ENCODE data around the gene GTF3C4. TPM values are rescaled to one million over a fixed set of nuclear protein-coding genes. Genes with fewer than 3 reads are reported as not detected.

GTF3C4 gene, protein sequence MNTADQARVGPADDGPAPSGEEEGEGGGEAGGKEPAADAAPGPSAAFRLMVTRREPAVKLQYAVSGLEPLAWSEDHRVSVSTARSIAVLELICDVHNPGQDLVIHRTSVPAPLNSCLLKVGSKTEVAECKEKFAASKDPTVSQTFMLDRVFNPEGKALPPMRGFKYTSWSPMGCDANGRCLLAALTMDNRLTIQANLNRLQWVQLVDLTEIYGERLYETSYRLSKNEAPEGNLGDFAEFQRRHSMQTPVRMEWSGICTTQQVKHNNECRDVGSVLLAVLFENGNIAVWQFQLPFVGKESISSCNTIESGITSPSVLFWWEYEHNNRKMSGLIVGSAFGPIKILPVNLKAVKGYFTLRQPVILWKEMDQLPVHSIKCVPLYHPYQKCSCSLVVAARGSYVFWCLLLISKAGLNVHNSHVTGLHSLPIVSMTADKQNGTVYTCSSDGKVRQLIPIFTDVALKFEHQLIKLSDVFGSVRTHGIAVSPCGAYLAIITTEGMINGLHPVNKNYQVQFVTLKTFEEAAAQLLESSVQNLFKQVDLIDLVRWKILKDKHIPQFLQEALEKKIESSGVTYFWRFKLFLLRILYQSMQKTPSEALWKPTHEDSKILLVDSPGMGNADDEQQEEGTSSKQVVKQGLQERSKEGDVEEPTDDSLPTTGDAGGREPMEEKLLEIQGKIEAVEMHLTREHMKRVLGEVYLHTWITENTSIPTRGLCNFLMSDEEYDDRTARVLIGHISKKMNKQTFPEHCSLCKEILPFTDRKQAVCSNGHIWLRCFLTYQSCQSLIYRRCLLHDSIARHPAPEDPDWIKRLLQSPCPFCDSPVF
- polyA plus RNA-seq: 13.7 TPM
- long read RNA-seq, donor 1, full-length matches to known transcripts: 1 of 1 reads
- long read RNA-seq, donor 1, partial matches to known transcripts: 0 of 1 reads
- long read RNA-seq, donor 1, other reads (novel, unspliced or antisense): 0 of 1 reads
- long read RNA-seq, donor 2, full-length matches to known transcripts: 5 of 10 reads
- long read RNA-seq, donor 2, partial matches to known transcripts: 5 of 10 reads
- long read RNA-seq, donor 2, other reads (novel, unspliced or antisense): 0 of 10 reads
- long read RNA-seq, donor 3: 0 reads
- long read RNA-seq, donor 4, full-length matches to known transcripts: 1 of 1 reads
- long read RNA-seq, donor 4, partial matches to known transcripts: 0 of 1 reads
- long read RNA-seq, donor 4, other reads (novel, unspliced or antisense): 0 of 1 reads
- long read RNA-seq, donor 5, full-length matches to known transcripts: 4 of 4 reads
- long read RNA-seq, donor 5, partial matches to known transcripts: 0 of 4 reads
- long read RNA-seq, donor 5, other reads (novel, unspliced or antisense): 0 of 4 reads
- long read RNA-seq, donor 6, full-length matches to known transcripts: 4 of 4 reads
- long read RNA-seq, donor 6, partial matches to known transcripts: 0 of 4 reads
- long read RNA-seq, donor 6, other reads (novel, unspliced or antisense): 0 of 4 reads
- long read RNA-seq, donor 7, full-length matches to known transcripts: 1 of 6 reads
- long read RNA-seq, donor 7, partial matches to known transcripts: 5 of 6 reads
- long read RNA-seq, donor 7, other reads (novel, unspliced or antisense): 0 of 6 reads
- long read RNA-seq, donor 8, full-length matches to known transcripts: 1 of 7 reads
- long read RNA-seq, donor 8, partial matches to known transcripts: 6 of 7 reads
- long read RNA-seq, donor 8, other reads (novel, unspliced or antisense): 0 of 7 reads
- long read RNA-seq, donor 9, full-length matches to known transcripts: 1 of 1 reads
- long read RNA-seq, donor 9, partial matches to known transcripts: 0 of 1 reads
- long read RNA-seq, donor 9, other reads (novel, unspliced or antisense): 0 of 1 reads
- long read RNA-seq, donor 10, full-length matches to known transcripts: 6 of 16 reads
- long read RNA-seq, donor 10, partial matches to known transcripts: 10 of 16 reads
- long read RNA-seq, donor 10, other reads (novel, unspliced or antisense): 0 of 16 reads
- long read RNA-seq, donor 11, full-length matches to known transcripts: 5 of 5 reads
- long read RNA-seq, donor 11, partial matches to known transcripts: 0 of 5 reads
- long read RNA-seq, donor 11, other reads (novel, unspliced or antisense): 0 of 5 reads

- peak within 1 kb of the TSS; percentile 100 for H3K27ac ChIP-seq (ENCODE audit: low read length)
- no peaks in the 10 kb centered on the region for H3K9me3 ChIP-seq (ENCODE audit: control insufficient read depth, low read depth, low read length)
- peak within 1 kb of the TSS; percentile 100 for H3K4me3 ChIP-seq (ENCODE audit: low read length)
- no peaks in the 10 kb centered on the region for H3K36me3 ChIP-seq (ENCODE audit: control insufficient read depth, insufficient read depth, low read length)
- no CpG with 5 or more reads among the region's 82 CpGs for WGBS (ENCODE audit: insufficient coverage, low lambda C conversion rate)
- peaks cover 10% of the 10 kb centered on the region for H3K4me1 ChIP-seq (ENCODE audit: control insufficient read depth, insufficient read depth, low read length)
- H3K27me3 ChIP-seq (ENCODE audit: control insufficient read depth, insufficient read depth, low read length): no peaks in the 10 kb centered on the region
- peak in 1 of 2 donors; percentile 74 for DNase-seq
These were observed at the start of gene GTF3C4 for GRCh38 chr9:132670457-132671391. TSS of gene GTF3C4 (plus strand) at chr9:132670464. CDS start at chr9:132670599, 135 bp downstream.

GRCh38 chr9:132622159-132622558 lies 48.1 kb upstream of the GTF3C4 start:
- peaks cover 41% of the 10 kb centered on the region for H3K36me3 ChIP-seq (ENCODE audit: control insufficient read depth, insufficient read depth, low read length)
- no peaks in the 10 kb centered on the region for H3K9me3 ChIP-seq (ENCODE audit: control insufficient read depth, low read depth, low read length)
- no CpG with 5 or more reads among the region's 5 CpGs for WGBS (ENCODE audit: insufficient coverage, low lambda C conversion rate)
- DNase-seq: peak; percentile 6 to 7
- no peak overlapping the region for H3K4me3 ChIP-seq (ENCODE audit: low read length)
- no peak overlapping the region for H3K27ac ChIP-seq (ENCODE audit: low read length)
- no peaks in the 10 kb centered on the region for H3K4me1 ChIP-seq (ENCODE audit: control insufficient read depth, insufficient read depth, low read length)
- no peaks in the 10 kb centered on the region for H3K27me3 ChIP-seq (ENCODE audit: control insufficient read depth, insufficient read depth, low read length)

- H3K4me3 ChIP-seq (ENCODE audit: low read length): no peak overlapping the region
- no peak overlapping the region for H3K27ac ChIP-seq (ENCODE audit: low read length)
- peaks cover 56% of the 10 kb centered on the region for H3K36me3 ChIP-seq (ENCODE audit: control insufficient read depth, insufficient read depth, low read length)
- H3K9me3 ChIP-seq (ENCODE audit: control insufficient read depth, low read depth, low read length): no peaks in the 10 kb centered on the region
- DNase-seq: no peak
- H3K4me1 ChIP-seq (ENCODE audit: control insufficient read depth, insufficient read depth, low read length): no peaks in the 10 kb centered on the region
- WGBS (ENCODE audit: insufficient coverage, low lambda C conversion rate): 97% methylated on average over 3 of the region's 5 CpGs
- no peaks in the 10 kb centered on the region for H3K27me3 ChIP-seq (ENCODE audit: control insufficient read depth, insufficient read depth, low read length)
These were observed 44.0 kb upstream of the GTF3C4 start for GRCh38 chr9:132626285-132626684.

GRCh38 chr9:132627106-132627505 lies 43.2 kb upstream of the GTF3C4 start:
- WGBS (ENCODE audit: insufficient coverage, low lambda C conversion rate): 72% methylated on average over 3 of the region's 7 CpGs

GRCh38 chr9:132627594-132627993 lies 42.7 kb upstream of the GTF3C4 start:
- Histone ChIP-seq H3K27me3 (ENCODE audit: control insufficient read depth, insufficient read depth, low read length) (no peaks in the 10 kb centered on the region), H3K27ac (ENCODE audit: low read length) (no peak overlapping the region), H3K36me3 (ENCODE audit: control insufficient read depth, insufficient read depth, low read length) (peaks cover 52% of the 10 kb centered on the region), H3K4me3 (ENCODE audit: low read length) (no peak overlapping the region), H3K9me3 (ENCODE audit: control insufficient read depth, low read depth, low read length) (no peaks in the 10 kb centered on the region), H3K4me1 (ENCODE audit: control insufficient read depth, insufficient read depth, low read length) (no peaks in the 10 kb centered on the region)
- WGBS (ENCODE audit: insufficient coverage, low lambda C conversion rate): 80% methylated on average over 1 of the region's 11 CpGs
- no peak for DNase-seq

More at GRCh38 chr9:132627106-132627505, 43.2 kb upstream of the GTF3C4 start:
- no peak overlapping the region for H3K27ac ChIP-seq (ENCODE audit: low read length)
- H3K9me3 ChIP-seq (ENCODE audit: control insufficient read depth, low read depth, low read length): no peaks in the 10 kb centered on the region
- H3K4me3 ChIP-seq (ENCODE audit: low read length): no peak overlapping the region
- no peaks in the 10 kb centered on the region for H3K27me3 ChIP-seq (ENCODE audit: control insufficient read depth, insufficient read depth, low read length)
- no peak for DNase-seq
- no peaks in the 10 kb centered on the region for H3K4me1 ChIP-seq (ENCODE audit: control insufficient read depth, insufficient read depth, low read length)
- H3K36me3 ChIP-seq (ENCODE audit: control insufficient read depth, insufficient read depth, low read length): peaks cover 57% of the 10 kb centered on the region

- H3K4me1 ChIP-seq (ENCODE audit: control insufficient read depth, insufficient read depth, low read length): no peaks in the 10 kb centered on the region
- no peak overlapping the region for H3K27ac ChIP-seq (ENCODE audit: low read length)
- H3K9me3 ChIP-seq (ENCODE audit: control insufficient read depth, low read depth, low read length): no peaks in the 10 kb centered on the region
- WGBS (ENCODE audit: insufficient coverage, low lambda C conversion rate): no CpG with 5 or more reads among the region's 8 CpGs
- no peaks in the 10 kb centered on the region for H3K27me3 ChIP-seq (ENCODE audit: control insufficient read depth, insufficient read depth, low read length)
- DNase-seq: no peak
- peaks cover 48% of the 10 kb centered on the region for H3K36me3 ChIP-seq (ENCODE audit: control insufficient read depth, insufficient read depth, low read length)
- H3K4me3 ChIP-seq (ENCODE audit: low read length): no peak overlapping the region
These were observed 41.5 kb upstream of the GTF3C4 start for GRCh38 chr9:132628746-132629145.

- H3K27me3 ChIP-seq (ENCODE audit: control insufficient read depth, insufficient read depth, low read length): no peaks in the 10 kb centered on the region
- H3K9me3 ChIP-seq (ENCODE audit: control insufficient read depth, low read depth, low read length): no peaks in the 10 kb centered on the region
- peaks cover 46% of the 10 kb centered on the region for H3K36me3 ChIP-seq (ENCODE audit: control insufficient read depth, insufficient read depth, low read length)
- no CpG with 5 or more reads among the region's 9 CpGs for whole genome bisulfite sequencing (ENCODE audit: insufficient coverage, low lambda C conversion rate)
- H3K4me3 ChIP-seq (ENCODE audit: low read length): no peak overlapping the region
- H3K4me1 ChIP-seq (ENCODE audit: control insufficient read depth, insufficient read depth, low read length): no peaks in the 10 kb centered on the region
- DNase-seq: no peak
- H3K27ac ChIP-seq (ENCODE audit: low read length): no peak overlapping the region
These were observed 40.1 kb upstream of the GTF3C4 start for GRCh38 chr9:132630116-132630515.

GRCh38 chr9:132630811-132631210 lies 39.5 kb upstream of the GTF3C4 start:
- H3K9me3 ChIP-seq (ENCODE audit: control insufficient read depth, low read depth, low read length): no peaks in the 10 kb centered on the region
- no peaks in the 10 kb centered on the region for H3K27me3 ChIP-seq (ENCODE audit: control insufficient read depth, insufficient read depth, low read length)
- no peak overlapping the region for H3K27ac ChIP-seq (ENCODE audit: low read length)
- WGBS (ENCODE audit: insufficient coverage, low lambda C conversion rate): 100% methylated on average over 1 of the region's 3 CpGs
- no peaks in the 10 kb centered on the region for H3K4me1 ChIP-seq (ENCODE audit: control insufficient read depth, insufficient read depth, low read length)
- H3K36me3 ChIP-seq (ENCODE audit: control insufficient read depth, insufficient read depth, low read length): peaks cover 44% of the 10 kb centered on the region
- H3K4me3 ChIP-seq (ENCODE audit: low read length): no peak overlapping the region
- DNase-seq: no peak

Data from large intestine (tissue), 12 donors.